ENCODE data around the gene AKAP10.

DNA sequence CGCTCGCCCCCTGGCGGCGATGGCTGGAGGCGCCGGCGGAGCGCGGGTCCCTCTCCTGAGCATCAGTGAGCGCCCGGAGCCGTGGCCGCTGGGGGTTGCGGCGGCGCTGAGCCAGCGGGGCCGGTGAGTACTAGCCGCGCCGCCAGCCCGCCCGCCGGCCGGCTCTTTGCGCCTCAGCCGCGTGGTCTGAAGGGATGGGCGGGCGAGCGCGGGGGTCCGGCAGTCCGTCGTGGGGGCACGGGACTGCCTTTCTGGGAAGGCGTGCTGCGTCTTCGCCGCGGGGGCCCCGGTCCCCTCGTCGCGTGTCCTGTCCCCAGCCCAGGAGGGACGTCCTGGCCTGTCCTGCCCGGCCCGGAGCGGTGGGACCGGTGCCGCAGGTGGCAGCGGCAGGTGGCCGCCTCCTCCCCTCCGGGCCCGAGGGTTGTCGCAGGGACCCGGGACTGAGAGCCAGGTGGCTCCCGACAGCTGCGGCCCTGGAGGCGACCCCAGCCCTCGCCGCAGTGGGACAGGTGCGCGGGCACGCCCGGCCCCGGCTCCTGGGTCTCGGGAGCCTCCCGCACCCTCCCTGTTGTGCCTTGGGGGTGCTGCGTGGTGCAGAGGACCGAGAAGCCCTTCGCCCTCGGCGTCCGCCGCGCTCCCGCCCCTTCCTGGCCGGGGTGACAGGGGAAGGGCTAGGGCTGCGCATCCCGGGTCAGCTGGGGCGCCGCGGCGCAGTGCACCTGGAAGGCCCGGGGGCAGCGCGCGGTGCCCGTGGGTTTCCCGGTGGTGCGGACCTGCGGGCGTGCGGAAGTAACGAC, 31.9 kb upstream of the AKAP10 start, which contains the start of gene SPECC1:
- TF ChIP-seq, protein P1, sequence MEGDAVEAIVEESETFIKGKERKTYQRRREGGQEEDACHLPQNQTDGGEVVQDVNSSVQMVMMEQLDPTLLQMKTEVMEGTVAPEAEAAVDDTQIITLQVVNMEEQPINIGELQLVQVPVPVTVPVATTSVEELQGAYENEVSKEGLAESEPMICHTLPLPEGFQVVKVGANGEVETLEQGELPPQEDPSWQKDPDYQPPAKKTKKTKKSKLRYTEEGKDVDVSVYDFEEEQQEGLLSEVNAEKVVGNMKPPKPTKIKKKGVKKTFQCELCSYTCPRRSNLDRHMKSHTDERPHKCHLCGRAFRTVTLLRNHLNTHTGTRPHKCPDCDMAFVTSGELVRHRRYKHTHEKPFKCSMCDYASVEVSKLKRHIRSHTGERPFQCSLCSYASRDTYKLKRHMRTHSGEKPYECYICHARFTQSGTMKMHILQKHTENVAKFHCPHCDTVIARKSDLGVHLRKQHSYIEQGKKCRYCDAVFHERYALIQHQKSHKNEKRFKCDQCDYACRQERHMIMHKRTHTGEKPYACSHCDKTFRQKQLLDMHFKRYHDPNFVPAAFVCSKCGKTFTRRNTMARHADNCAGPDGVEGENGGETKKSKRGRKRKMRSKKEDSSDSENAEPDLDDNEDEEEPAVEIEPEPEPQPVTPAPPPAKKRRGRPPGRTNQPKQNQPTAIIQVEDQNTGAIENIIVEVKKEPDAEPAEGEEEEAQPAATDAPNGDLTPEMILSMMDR (IDR thresholded peaks at IDR 0.05), result peak; percentile 99
- no peak for TF ChIP-seq EZH2 (IDR thresholded peaks at IDR 0.05; ENCODE audit: borderline replicate concordance, insufficient read depth, low read depth, low read length, poor library complexity, severe bottlenecking)

Measured in B cell (primary cell).